IMR-90 (cell line): ENCODE data around the gene SSBP2. TPM values are rescaled to one million over a fixed set of nuclear protein-coding genes. Genes with fewer than 3 reads are reported as not detected.

Experiments used
- ATAC-seq: fragments of 200-7000 bp; cut with Tn5 transposase; 2 replicates; pipeline ENCODE4 v1.9.1; 2020; ENCODE audit warnings: low read depth, mild to moderate bottlenecking, moderate library complexity
- BruUV-seq: library from RNA; stranded (reverse); fragments of 400-500 nt; replicated peaks from 2 replicates; lab custom pipeline; 2021; lab: Mats Ljungman, UMichigan
- CTCF ChIA-PET: fragments of 300-600 bp; formaldehyde crosslinking; extraction: SDS; loops from one replicate; lab custom pipeline; 2021; ENCODE audit warnings: antibody characterized with exemption; lab: Yijun Ruan, JAX
- POLR2A ChIA-PET: fragments of 300-600 bp; sonication (Branson Sonifier 250); formaldehyde crosslinking; loops from one replicate; lab custom pipeline; 2022; ENCODE audit warnings: antibody characterized with exemption; ENCODE audit not compliant: unreplicated experiment; lab: Charles Lee
- DNase-seq: peaks from one replicate; pipeline ENCODE4 v3.0.0; 2013
- H2AFZ ChIP-seq: replicated peaks from 2 replicates; pipeline ENCODE3; 2013; ENCODE audit warnings: low read length, mild to moderate bottlenecking; ENCODE audit not compliant: poor library complexity
- H2AK5ac ChIP-seq: 2 replicates; pipeline ENCODE4 v1.6.1; 2013; ENCODE audit warnings: low read depth, low read length, inconsistent platforms
- H2AK9ac ChIP-seq: replicated peaks from 2 replicates; pipeline ENCODE3; 2013; ENCODE audit warnings: mild to moderate bottlenecking, low read depth, low read length, moderate library complexity; ENCODE audit not compliant: poor library complexity
- H2BK120ac ChIP-seq: 2 replicates; pipeline ENCODE4 v1.6.1; 2013; ENCODE audit warnings: low read depth, low read length, inconsistent platforms
- H2BK15ac ChIP-seq: 3 replicates; pipeline ENCODE4 v1.6.1; 2013; ENCODE audit warnings: low read depth, low read length, inconsistent platforms
- H2BK20ac ChIP-seq: 2 replicates; pipeline ENCODE4 v1.6.1; 2013; ENCODE audit warnings: low read depth, mild to moderate bottlenecking, inconsistent platforms, low read length, moderate library complexity
- H2BK5ac ChIP-seq: 2 replicates; pipeline ENCODE4 v1.6.1; 2013; ENCODE audit warnings: mild to moderate bottlenecking, low read depth, low read length, inconsistent platforms; ENCODE audit not compliant: poor library complexity, severe bottlenecking
- H3K14ac ChIP-seq: replicated peaks from 2 replicates; pipeline ENCODE4 v1.6.1; 2013; ENCODE audit warnings: low read depth, low read length, inconsistent platforms
- H3K18ac ChIP-seq: 2 replicates; pipeline ENCODE4 v1.6.1; 2013; ENCODE audit warnings: low read depth, low read length, control low read depth
- H3K23ac ChIP-seq: 2 replicates; pipeline ENCODE4 v1.6.1; 2013; ENCODE audit warnings: low read depth, low read length, inconsistent platforms
- H3K27ac ChIP-seq: 2 replicates; pipeline ENCODE4 v1.5.1; 2013; ENCODE audit warnings: mild to moderate bottlenecking, control low read depth, low read length; ENCODE audit not compliant: insufficient read depth
- H3K27me3 ChIP-seq: 2 replicates; pipeline ENCODE4 v1.6.1; 2013; ENCODE audit warnings: low read length; ENCODE audit not compliant: control insufficient read depth, insufficient read depth
- H3K36me3 ChIP-seq: 2 replicates; pipeline ENCODE4 v1.6.1; 2013; ENCODE audit warnings: low read length, mixed read lengths; ENCODE audit not compliant: control insufficient read depth, insufficient read depth
- H3K4ac ChIP-seq: 2 replicates; pipeline ENCODE4 v1.6.1; 2013; ENCODE audit warnings: low read depth, low read length, inconsistent platforms
- H3K4me1 ChIP-seq: 2 replicates; pipeline ENCODE4 v1.6.1; 2013; ENCODE audit warnings: low read length, mixed read lengths; ENCODE audit not compliant: control insufficient read depth, insufficient read depth
- H3K4me2 ChIP-seq: 2 replicates; pipeline ENCODE4 v1.6.1; 2013; ENCODE audit warnings: low read depth, mild to moderate bottlenecking, control low read depth, low read length, moderate library complexity
- H3K4me3 ChIP-seq: 2 replicates; pipeline ENCODE4 v1.5.1; 2013; ENCODE audit warnings: low read depth, mild to moderate bottlenecking, control low read depth, low read length, moderate library complexity; ENCODE audit not compliant: insufficient read depth
- H3K56ac ChIP-seq: 2 replicates; pipeline ENCODE4 v1.6.1; 2013; ENCODE audit warnings: low read length, inconsistent platforms; ENCODE audit not compliant: insufficient read depth; ENCODE audit errors: extremely low read depth
- H3K79me1 ChIP-seq, 2 experiments: 2 replicates each; pipeline ENCODE4 v1.6.1; 2013; ENCODE audit warnings: low read length in 2 of 2, inconsistent platforms in 1 of 2, low read depth in 1 of 2
- H3K9ac ChIP-seq: 2 replicates; pipeline ENCODE4 v1.6.1; 2013; ENCODE audit warnings: low read depth, low read length, control low read depth
- H3K9me1 ChIP-seq: 2 replicates; pipeline ENCODE4 v1.6.1; 2013; ENCODE audit warnings: low read length, inconsistent platforms; ENCODE audit not compliant: insufficient read depth
- H3K9me3 ChIP-seq: 2 replicates; pipeline ENCODE4 v1.6.1; 2013; ENCODE audit warnings: low read length; ENCODE audit not compliant: control insufficient read depth, insufficient read depth
- H4K20me1 ChIP-seq: 2 replicates; pipeline ENCODE4 v1.6.1; 2013; ENCODE audit warnings: low read length, inconsistent platforms; ENCODE audit not compliant: insufficient read depth
- H4K5ac ChIP-seq: 2 replicates; pipeline ENCODE4 v1.6.1; 2013; ENCODE audit warnings: mild to moderate bottlenecking, low read depth, low read length, control low read depth
- H4K8ac ChIP-seq, 2 experiments: 2 replicates each; pipeline ENCODE4 v1.6.1; 2013; ENCODE audit warnings: low read depth in 2 of 2, low read length in 2 of 2, control low read depth in 1 of 2, inconsistent platforms in 1 of 2
- H4K91ac ChIP-seq: 2 replicates; pipeline ENCODE4 v1.6.1; 2013; ENCODE audit warnings: low read depth, low read length, inconsistent platforms; ENCODE audit not compliant: insufficient read depth
- CHD1 ChIP-seq: IDR thresholded peaks from 2 replicates; pipeline ENCODE4 v1.6.1; 2012; ENCODE audit warnings: low read depth, low read length, improper control_type of control experiment
- FOS ChIP-seq: fragments of 150-350 bp; IDR thresholded peaks from 2 replicates; pipeline ENCODE4 v1.6.1; 2016; ENCODE audit warnings: low read depth, low read length
- MAZ ChIP-seq: IDR thresholded peaks from 2 replicates; pipeline ENCODE4 v1.6.1; 2012; ENCODE audit warnings: low read depth, mild to moderate bottlenecking, low read length, improper control_type of control experiment, moderate library complexity, borderline replicate concordance
- MXI1 ChIP-seq: IDR thresholded peaks from 2 replicates; pipeline ENCODE4 v1.6.1; 2012; ENCODE audit warnings: low read depth, mild to moderate bottlenecking, low read length, moderate library complexity, borderline replicate concordance
- NFE2L2 ChIP-seq: fragments of 150-350 bp; IDR thresholded peaks from 2 replicates; pipeline ENCODE4 v1.6.1; 2016; ENCODE audit warnings: low read depth, mild to moderate bottlenecking, low read length
- POLR2A ChIP-seq: IDR thresholded peaks from 2 replicates; pipeline ENCODE4 v1.6.1; 2012; ENCODE audit warnings: mild to moderate bottlenecking, low read depth, low read length
- RAD21 ChIP-seq: IDR thresholded peaks from 2 replicates; pipeline ENCODE4 v1.6.1; 2012; ENCODE audit warnings: low read length, improper control_type of control experiment
- RCOR1 ChIP-seq: IDR thresholded peaks from 2 replicates; pipeline ENCODE4 v1.6.1; 2012; ENCODE audit warnings: mild to moderate bottlenecking, low read length, improper control_type of control experiment; ENCODE audit not compliant: insufficient replicate concordance
- RFX5 ChIP-seq: IDR thresholded peaks from 2 replicates; pipeline ENCODE4 v1.8.0; 2012; ENCODE audit warnings: low read depth, mild to moderate bottlenecking, low read length, moderate library complexity
- WGBS, 2 experiments: methylation state at CpG; one replicate each; pipeline versions ENCODE4 v1.1.5 to v1.1.7; 2013; ENCODE audit warnings: missing lambda C conversion rate in 2 of 2; ENCODE audit not compliant: insufficient read length in 1 of 2; ENCODE audit errors: extremely low coverage in 2 of 2; 5-methylcytosine and 5-hydroxymethylcytosine counted together
- dilution Hi-C: fragments of 300-500 bp; cut with HindIII; formaldehyde crosslinking; loops from one replicate; pipeline ENCODE4 v1.14.3; 2018; ENCODE audit warnings: low sequenced_read_pairs; ENCODE audit not compliant: unreplicated experiment
- in situ Hi-C: fragments of 300-500 bp; cut with MboI; formaldehyde crosslinking; loops from 3 replicates; pipeline ENCODE4 v1.14.3; 2019; ENCODE audit warnings: low sequenced_read_pairs, inconsistent platforms, mixed read lengths
- intact Hi-C: fragments of 100-400 bp; cut with micrococcal nuclease; formaldehyde crosslinking; loops from 2 replicates; pipeline ENCODE4 v1.10.0; 2022
- polyA plus RNA-seq, 3 experiments: library from polyadenylated mRNA; depleted of rRNA; stranded (reverse); fragments of >200 nt; gene quantifications; 2 replicates each; pipeline ENCODE4 v1.2.3, GENCODE V29; 2012; ENCODE audit warnings: low replicate concordance in 1 of 3
- total RNA-seq: library from RNA; depleted of rRNA; stranded (reverse); fragments of >200 nt; gene quantifications from 2 replicates; pipeline ENCODE4 v1.2.3, GENCODE V29; 2012
- TF ChIP-seq, protein P1 (sequence below): fragments of 150-350 bp; IDR thresholded peaks from 2 replicates; pipeline ENCODE4 v1.6.1; 2017; ENCODE audit warnings: mild to moderate bottlenecking, antibody characterized with exemption, low read length, low read depth

Gene SSBP2
- total and polyA plus RNA-seq, 2 of the 4 experiments (the other 2 are of a cell fraction): 38.4 to 42.7 TPM

DNA sequence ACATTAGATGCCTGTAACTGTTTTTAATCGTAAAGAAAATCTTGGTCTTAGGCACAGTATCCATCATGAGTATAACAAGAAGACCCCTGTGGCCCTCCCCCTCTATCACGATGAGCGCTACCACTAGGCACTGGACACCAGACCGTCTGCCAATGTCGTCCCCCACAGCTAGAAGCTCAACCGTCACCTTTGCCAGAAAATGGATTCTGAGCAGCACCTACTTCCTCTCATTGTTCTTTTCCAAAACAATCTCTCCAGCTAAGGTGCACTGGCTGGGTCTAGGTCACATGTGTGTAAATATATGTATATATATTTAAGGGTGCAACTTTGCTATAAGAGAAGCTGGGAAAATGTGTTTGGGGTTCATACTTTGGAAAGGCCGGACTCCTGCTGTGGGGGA is 15.7 kb upstream of the SSBP2 start:
- no peak overlapping the region for H2BK5ac ChIP-seq
- TF ChIP-seq NFE2L2 (no peak), RAD21 (no peak), RFX5 (no peak), POLR2A (no peak), MXI1 (no peak), CHD1 (no peak), FOS (no peak), MAZ (no peak), RCOR1 (no peak)
- TF ChIP-seq, protein P1, sequence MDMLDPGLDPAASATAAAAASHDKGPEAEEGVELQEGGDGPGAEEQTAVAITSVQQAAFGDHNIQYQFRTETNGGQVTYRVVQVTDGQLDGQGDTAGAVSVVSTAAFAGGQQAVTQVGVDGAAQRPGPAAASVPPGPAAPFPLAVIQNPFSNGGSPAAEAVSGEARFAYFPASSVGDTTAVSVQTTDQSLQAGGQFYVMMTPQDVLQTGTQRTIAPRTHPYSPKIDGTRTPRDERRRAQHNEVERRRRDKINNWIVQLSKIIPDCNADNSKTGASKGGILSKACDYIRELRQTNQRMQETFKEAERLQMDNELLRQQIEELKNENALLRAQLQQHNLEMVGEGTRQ: no peak
- no peaks in the 10 kb centered on the region for H3K9me3 ChIP-seq
- H3K4me1 ChIP-seq: peaks cover 7% of the 10 kb centered on the region
- no peak overlapping the region for H3K4ac ChIP-seq
- CTCF ChIA-PET: interaction anchor here (1.0 to 1.2 kb wide), 2 partner anchors 69 to 72 kb away, joined by 3 to 5 read pairs; no protein-coding TSS in a partner anchor
- H2BK120ac ChIP-seq: no peak overlapping the region
- DNase-seq: no peak
- peaks cover 5% of the 10 kb centered on the region; the same call in 1 of the 2 replicates for H3K9me1 ChIP-seq
- H4K91ac ChIP-seq: no peak overlapping the region
- no peaks in the 10 kb centered on the region for H3K79me1 ChIP-seq
- no peak overlapping the region for H3K56ac ChIP-seq
- POLR2A ChIA-PET: no interaction called here
- no peak overlapping the region for H3K27ac ChIP-seq
- no peaks in the 10 kb centered on the region for H3K36me3 ChIP-seq
- WGBS, 2 experiments: 100% methylated on average over 1 of the region's 7 CpGs; no CpG with 5 or more reads in 1 of the 2 experiments
- no peak overlapping the region for H2AK9ac ChIP-seq
- 0 out of 2 replicates have a peak overlapping the region, but pooled peaks have one; percentile 9 for H4K5ac ChIP-seq
- no peak overlapping the region for H3K14ac ChIP-seq
- H3K27me3 ChIP-seq: no peaks in the 10 kb centered on the region
- in situ Hi-C loops: loop anchor here (25.0 kb wide), 1 partner anchor 396 kb away; no protein-coding TSS in a partner anchor
- no peak overlapping the region for H3K4me2 ChIP-seq
- no peaks in the 10 kb centered on the region for H4K20me1 ChIP-seq
- H3K9ac ChIP-seq: no peak overlapping the region
- H3K23ac ChIP-seq: no peak overlapping the region
- H3K18ac ChIP-seq: no peak overlapping the region
- BruUV-seq: no TSS peak
- H2AK5ac ChIP-seq: no peak overlapping the region
- no peak overlapping the region for H4K8ac ChIP-seq
- dilution Hi-C loops: no loop called here
- H2BK15ac ChIP-seq: no peak overlapping the region
- H3K4me3 ChIP-seq: no peak overlapping the region
- no peak for ATAC-seq
- no peak overlapping the region for H2BK20ac ChIP-seq
- H2AFZ ChIP-seq: no peak overlapping the region
- intact Hi-C loops: no loop called here
